Measurements from ENCODE around the gene MUC21.
"Not testable (repeated sequence)": the region's sequence is repeated elsewhere in the genome, so short reads cannot be mapped to it uniquely, and the experiment has no call there.

MUC21 gene

GRCh38 chr6:30969171-30969570 is 14.3 kb upstream of the MUC21 start:
- DNase-seq (ENCODE audit: low spot score), result not testable (repeated sequence)

DNA sequence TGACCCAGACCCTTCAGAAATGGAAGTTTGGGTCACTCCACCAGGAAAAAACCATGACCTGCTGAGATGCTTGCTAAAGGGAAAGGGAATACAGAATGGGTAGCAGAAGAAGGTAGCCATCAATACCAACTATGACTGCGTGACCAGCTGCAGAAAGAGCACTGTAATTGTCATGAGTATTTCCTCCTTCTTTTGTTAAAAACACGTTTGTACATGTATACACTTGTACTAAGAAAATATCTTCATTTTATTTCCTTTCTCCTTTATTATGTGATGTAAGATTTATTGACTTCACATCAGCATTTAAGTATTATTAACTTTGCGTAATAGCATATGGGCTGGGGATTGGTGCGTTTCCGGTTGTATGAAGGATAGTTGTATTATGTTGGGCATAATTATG is 12.6 kb upstream of the MUC21 start:
- no peak for DNase-seq (ENCODE audit: low spot score)

DNA sequence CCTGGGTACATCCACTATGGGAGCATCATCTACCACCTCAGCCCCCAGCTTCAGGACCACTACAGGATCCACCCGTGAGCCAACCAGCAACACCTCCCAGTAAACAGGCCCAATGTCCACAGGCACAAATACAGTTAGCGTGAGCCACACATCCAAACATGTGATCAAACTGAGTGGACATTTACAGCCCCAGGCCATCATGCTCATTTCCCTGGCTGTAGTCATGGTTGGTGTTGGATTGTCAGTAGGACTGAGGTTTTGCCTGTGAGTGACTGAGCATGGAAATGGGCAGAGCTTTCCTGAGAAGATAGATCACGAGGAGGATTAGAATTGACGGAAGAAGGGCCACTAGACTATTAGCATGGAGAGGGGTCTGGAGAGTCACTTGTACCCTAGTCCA is 10.7 kb upstream of the MUC21 start:
- no peak for DNase-seq (ENCODE audit: low spot score)

DNA sequence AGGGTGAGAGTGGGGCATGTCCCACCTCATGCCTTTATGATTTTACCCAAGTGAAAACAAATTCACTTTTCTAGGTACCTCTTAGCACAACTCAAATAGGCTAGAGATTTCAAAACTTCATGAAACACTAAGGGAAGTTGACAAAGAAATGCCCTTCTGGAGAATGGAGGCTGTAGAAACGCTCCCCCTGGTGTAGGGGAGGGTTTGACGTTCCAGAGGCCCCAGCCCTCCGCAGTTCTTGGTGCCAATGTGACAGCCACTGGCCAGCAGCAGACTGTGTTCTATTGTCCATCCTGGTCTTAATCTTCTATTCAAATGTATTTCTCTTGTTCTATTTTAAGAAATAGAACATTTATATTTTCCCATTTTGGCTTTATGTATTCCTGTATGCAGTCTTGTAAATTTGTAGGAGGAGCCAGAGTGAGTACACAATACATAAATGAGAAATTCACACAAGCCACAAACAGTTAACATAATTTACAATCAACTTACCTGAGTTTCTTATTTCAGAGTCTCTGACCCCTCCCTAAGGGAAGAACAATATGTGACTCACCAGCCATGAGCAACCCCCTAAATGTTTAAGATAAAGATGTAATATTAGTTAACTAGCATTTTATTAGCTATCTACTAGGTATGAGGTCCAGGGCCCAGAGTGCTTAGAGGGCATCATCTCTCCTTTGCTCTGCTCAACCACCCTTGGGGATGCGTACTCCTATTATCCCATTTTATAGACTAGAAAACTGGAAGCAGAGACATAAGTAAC is 8.8 kb upstream of the MUC21 start:
- no peak for DNase-seq (ENCODE audit: low spot score)

DNA sequence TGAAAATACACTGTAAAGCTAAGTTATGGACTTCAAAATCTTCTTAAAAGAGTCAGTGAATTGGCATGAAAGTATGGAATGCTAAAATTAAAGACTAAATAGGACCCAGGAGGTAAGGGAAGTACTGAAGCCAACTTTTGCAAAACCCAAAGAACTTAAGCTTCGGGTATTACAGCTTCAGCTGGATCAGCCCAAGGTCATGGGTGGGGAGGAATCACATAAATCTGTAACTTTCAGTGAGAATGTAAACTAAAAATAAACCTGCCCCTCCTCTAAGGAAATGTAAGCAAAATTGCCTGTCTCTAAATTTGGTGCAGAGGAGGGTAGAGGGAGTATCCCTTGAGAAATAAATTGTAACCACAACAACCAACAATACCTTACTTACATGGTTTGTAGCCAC is 4.4 kb upstream of the MUC21 start:
- DNase-seq (ENCODE audit: low spot score), result no peak

DNA sequence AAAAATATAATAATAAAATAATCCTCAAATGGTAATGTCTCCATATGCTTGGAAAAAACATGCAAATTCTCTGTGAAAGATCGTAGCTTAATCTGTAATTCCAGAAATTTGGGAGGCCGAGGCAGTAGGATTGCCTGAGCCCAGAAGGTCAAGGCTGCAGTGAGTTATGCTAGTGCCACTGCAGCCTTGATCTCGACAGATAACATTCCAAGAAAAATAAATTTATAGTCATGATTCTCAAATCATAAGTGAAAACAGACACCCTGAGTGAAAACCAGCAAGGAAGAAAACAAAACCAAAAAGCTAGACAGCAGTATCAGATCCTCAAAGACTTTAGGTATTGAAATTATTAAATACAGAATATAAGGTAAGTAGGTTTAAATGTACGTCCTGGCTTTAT is 3.8 kb upstream of the MUC21 start:
- DNase-seq (ENCODE audit: low spot score), result no peak

DNA sequence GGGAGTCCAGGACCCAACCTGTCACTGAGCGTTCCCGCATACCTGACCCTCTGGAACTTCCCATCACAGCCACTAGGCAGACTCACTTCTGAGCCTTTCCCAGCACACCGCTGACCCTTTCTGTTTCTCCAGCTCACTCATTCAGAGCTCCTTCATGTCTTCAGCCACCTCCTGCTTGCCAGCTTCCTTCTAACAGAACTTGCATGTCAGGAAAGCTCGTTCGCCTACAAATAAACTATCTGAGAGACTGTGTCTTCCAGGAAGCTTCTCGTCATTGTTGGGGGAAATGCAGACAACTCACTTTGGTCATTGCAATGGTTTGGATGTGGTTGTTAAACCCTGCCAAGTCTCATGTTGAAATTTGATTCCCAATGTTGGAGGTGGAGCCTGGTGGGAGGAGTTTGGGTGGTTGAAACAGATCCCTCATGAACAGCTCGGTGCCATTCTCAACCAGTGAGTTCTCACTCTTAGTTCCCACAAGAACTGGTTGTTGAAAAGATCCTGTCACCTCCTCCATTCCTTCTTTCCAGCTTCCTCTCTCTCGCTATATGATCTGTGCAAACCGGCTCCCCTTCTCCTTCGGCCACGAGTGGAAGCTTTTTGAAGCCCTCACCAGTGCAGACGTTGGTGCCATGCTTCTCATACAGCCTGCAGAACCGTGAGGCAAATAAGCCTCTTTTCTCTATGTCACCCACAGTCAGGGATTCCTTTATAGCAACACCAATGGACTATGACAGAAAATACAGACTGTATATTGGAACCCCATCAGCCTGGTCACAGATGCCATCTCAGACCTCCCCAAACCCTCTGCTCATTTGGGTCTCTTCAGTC is 1.4 kb upstream of the MUC21 start:
- peak; percentile 76 for DNase-seq (ENCODE audit: low spot score)

GRCh38 chr6:30985490-30985889 is 2.0 kb downstream of the MUC21 start:
- no peak for DNase-seq (ENCODE audit: low spot score)

DNA sequence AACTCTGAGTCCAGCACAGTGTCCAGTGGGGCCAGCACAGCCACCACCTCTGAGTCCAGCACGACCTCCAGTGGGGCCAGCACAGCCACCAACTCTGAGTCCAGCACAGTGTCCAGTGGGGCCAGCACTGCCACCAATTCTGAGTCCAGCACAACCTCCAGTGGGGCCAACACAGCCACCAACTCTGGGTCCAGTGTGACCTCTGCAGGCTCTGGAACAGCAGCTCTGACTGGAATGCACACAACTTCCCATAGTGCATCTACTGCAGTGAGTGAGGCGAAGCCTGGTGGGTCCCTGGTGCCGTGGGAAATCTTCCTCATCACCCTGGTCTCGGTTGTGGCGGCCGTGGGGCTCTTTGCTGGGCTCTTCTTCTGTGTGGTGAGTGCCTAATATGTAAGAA is 3.8 kb downstream of the MUC21 start:
- no peak for DNase-seq (ENCODE audit: low spot score)

- no peak for DNase-seq (ENCODE audit: low spot score)
Measured at GRCh38 chr6:30988209-30988825, 4.8 kb downstream of the MUC21 start.

GRCh38 chr6:30990422-30991086 is 7.0 kb downstream of the MUC21 start:
- DNase-seq (ENCODE audit: low spot score), result peak; percentile 22

- no peak for DNase-seq (ENCODE audit: low spot score)
Measured at GRCh38 chr6:30991891-30992290, 8.4 kb downstream of the MUC21 start.

DNA sequence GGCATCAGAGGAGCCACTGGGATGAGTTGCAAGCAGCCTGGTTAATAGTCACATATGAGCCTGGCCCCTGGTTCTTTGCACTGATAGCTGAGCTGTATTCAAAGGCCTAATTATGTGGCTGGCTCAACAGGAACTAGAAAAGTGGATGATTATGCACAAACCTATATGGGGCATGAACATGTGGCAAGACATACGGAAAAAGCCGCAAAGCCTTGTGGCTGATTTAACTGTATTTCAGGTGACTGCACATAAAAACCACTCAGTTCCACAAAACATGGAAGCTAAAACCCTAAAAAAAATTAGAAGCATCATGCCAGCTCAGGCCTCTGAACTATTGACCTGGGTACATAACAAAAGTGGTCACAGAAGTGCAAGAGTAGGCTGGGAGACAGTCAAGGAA is 13.8 kb downstream of the MUC21 start:
- DNase-seq (ENCODE audit: low spot score), result no peak

- no peak for DNase-seq (ENCODE audit: low spot score)
Measured at GRCh38 chr6:30998785-30999184, 15.3 kb downstream of the MUC21 start.

DNA sequence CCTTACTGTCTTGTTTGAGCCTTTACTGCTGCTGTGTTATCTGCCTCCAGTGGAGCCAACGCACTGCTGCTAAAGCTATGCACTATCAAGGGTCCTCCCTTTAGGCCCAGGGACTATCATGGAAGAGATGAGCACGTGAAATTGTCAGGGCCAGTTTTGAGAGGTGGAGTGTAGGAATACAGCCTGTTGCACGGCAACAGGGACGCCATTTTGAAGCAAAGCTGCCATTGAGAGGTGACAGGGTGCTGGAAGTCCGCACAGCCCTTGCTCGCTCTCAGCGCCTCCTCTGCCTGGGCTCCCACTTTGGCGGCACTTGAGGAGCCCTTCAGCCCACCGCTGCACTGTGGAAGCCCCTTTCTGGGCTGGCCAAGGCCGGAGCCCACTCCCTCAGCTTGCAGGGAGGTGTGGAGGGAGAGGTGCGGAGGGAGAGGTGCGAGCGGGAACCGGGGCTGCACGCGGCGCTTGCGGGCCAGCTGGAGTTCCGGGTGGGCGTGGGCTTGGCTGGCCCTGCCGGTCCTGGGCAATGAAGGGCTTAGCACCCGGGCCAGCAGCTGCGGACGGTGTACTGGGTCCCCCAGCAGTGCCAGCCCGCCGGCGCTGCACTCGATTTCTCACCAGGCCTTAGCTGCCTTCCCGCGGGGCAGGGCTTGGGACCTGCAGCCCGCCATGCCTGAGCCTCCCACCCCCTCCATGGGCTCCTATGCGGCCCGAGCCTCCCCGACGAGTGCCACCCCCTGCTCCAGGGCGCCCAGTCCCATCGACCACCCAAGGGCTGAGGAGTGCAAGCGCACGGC is 16.7 kb downstream of the MUC21 start:
- not testable (repeated sequence) for DNase-seq (ENCODE audit: low spot score)

- no peak for DNase-seq (ENCODE audit: low spot score)
Measured at GRCh38 chr6:31001281-31001888, 17.9 kb downstream of the MUC21 start.

GRCh38 chr6:31002471-31002870 is 19.0 kb downstream of the MUC21 start:
- peak; percentile 73 for DNase-seq (ENCODE audit: low spot score)

GRCh38 chr6:31004794-31005193 is 21.3 kb downstream of the MUC21 start:
- no peak for DNase-seq (ENCODE audit: low spot score)

DNA sequence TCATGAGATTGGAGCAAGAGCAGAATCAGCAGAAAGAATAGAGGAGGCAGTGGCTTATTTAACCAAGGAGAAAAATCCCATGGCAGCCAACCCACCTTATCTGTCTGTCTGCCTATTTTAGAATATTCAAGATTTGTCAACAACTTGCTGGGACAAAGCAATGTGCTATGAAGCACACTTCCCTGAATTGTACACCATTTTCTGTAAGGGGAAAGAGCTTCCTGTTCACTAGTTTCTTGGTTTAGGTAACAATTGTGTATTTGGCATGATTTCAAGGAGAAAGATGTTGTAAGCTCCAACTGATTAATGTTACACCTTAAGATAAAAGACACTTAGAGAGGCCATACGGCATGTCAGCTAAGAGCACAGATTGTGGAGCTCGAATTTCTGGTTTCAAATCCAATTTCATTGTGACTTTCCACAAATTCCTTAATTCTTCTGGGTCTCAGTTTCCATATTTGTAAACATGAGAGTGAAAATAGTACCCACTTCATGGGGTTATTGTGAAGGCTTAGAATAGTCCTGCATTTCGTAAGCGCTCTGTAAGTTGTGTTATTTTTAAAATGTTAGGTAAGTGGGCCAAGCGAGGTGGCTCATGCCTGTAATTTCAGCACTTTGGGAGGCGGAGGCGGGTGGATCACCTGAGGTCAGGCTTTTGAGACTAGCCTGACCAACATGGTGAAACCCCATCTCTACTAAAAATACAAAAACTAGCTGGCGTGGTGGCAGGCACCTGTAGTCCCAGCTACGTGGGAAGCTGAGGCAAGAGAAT is 21.9 kb downstream of the MUC21 start:
- DNase-seq (ENCODE audit: low spot score), result peak; percentile 38

DNA sequence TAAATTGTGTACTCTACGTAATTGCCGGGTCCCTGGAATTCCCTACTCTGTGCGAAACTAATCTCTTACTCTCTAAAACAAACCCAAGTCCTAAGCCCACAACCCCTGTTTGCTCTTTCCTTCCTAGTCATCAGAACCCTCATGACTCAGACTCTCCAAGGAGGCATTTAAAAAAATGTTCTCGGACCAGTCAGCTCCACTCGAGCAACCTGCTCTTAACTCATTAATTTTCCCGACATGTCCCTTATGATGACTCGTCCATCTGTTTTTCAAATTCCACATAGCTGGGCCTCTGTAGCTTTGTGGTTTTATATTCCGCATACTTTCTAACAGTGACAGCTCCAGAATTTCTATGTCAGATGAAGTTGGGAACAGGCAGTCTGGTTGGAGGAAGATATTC is 24.2 kb downstream of the MUC21 start:
- DNase-seq (ENCODE audit: low spot score), result peak; percentile 99

Data from kidney tubule cell (primary cell).